Tibial nerve (tissue), 3 donors: ENCODE measurements around the gene LONP1.

ENCODE experiments used
- CTCF ChIP-seq, 5 experiments: fragments of 200-600 bp in 3 of 5; fragments of 450-650 bp in 2 of 5; sonication (generic) in 3 of 5; IDR thresholded peaks; one replicate each; pipeline ENCODE4 v1.5.1; 2016 to 2019; ENCODE audit warnings: antibody characterized with exemption in 5 of 5, mild to moderate bottlenecking in 3 of 5, moderate library complexity in 2 of 5
- POLR2A ChIP-seq, 2 donors: fragments of 450-650 bp; IDR thresholded peaks; one replicate each; pipeline ENCODE4 v1.6.1; 2017; ENCODE audit warnings: antibody characterized with exemption in 2 of 2, mild to moderate bottlenecking in 2 of 2, moderate library complexity in 2 of 2

- TF ChIP-seq CTCF (IDR thresholded peaks at IDR 0.05) (no peak), POLR2A (IDR thresholded peaks at IDR 0.05) (no peak)
Observed at GRCh38 chr19:5677580-5677979, 42.4 kb downstream of the LONP1 start.
